ENCODE measurements around the gene DMWD.
A peak's percentile ranks its signal among the peaks of the same experiment; 100 is the strongest.
"Not testable (repeated sequence)": the region's sequence is repeated elsewhere in the genome, so short reads cannot be mapped to it uniquely, and the experiment has no call there.

Gene DMWD

DNA sequence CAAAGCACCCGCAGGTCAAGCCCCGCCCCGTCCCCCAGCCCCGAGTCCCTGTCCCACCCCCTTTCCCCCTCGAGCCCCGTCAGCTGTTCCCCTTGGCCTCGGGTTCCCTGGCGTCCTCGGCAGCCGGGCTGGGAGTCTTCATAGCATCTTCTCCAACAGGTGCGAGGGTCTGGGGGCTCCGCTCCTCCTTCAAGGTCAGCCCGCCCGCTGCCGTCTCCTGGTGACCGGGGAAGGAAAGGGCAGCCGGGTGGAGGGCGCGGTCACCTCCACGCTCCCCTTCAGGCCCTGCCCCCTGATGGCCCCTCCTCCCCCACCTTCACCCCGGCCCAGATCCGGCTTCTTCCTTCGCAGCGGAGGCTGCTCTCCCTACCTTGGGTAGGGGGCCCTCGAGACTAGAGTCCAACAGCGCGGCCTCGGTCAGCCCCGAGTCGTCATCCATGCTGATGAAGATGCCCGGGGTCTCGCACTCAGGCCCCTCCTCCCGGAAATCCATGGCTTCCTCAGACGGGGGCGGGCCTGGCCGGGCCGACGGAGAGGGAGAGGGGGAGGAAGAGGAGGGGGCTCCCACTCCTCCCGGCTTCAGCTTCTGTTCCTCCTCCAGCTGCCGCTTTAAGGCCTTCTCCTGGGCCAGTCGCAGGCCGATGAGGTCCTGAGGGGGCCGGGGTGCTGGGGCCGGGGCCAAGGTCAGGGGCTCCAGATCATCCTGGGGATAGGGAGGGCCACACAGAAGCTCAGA, 23.0 kb upstream of the DMWD start:
- DNase-seq = peak in 1 of 2 donors; percentile 13

GRCh38 chr19:45814851-45815480, 22.3 kb upstream of the DMWD start, which contains the start of gene RSPH6A:
RSPH6A (minus strand) TSS chr19:45815308; CDS start chr19:45815176, 132 bp downstream.
- no peak for DNase-seq

- DNase-seq = no peak
Observed at GRCh38 chr19:45814166-45814780, 21.6 kb upstream of the DMWD start.

- no peak for DNase-seq
Observed at GRCh38 chr19:45812297-45812696, 19.7 kb upstream of the DMWD start.

DNA sequence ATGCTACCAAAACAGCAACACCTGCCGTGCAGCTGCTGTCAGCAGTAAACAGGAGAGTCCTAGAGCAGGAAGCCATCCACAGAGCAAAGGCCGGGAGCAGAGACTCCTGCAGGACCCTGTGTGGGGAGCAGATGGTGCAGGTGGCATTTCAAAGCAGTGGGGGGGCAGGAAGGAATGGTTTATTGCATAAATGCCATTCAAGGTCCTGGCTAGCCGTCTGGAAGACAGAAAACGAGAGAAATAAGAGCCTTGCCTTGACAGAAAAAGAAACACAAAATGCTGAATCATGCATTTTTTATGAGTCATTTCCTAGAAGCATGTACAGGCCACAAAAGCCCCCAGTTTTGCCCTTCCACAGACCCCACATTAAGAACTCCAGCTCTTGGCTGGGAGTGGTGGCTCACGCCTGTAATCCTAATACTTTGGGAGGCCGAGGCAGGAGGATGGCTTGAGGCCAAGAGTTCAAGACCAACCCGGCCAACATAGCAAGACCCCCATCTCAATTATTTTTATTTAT, 17.1 kb upstream of the DMWD start:
- peak in 1 of 2 donors; percentile 75 for DNase-seq

DNA sequence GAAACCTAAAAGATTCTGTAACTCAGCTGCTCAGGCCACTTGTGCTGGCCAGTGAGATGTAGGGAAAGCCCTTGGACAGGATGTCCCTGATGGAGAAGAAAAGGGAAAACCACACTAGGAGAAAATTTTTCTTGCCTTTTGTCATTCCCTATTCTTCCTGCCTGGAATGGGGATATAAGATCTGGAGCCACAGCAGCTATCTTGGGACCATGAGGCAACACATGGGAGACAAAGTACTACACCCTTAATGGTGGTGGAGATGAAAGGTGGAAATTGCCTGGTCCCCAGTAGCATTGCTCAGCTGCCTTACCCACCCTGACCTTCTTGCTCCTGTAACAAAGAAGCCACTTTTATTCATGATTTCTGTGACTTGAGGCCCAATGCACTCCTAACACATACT, 13.1 kb upstream of the DMWD start:
- DNase-seq = no peak

- no peak for DNase-seq
Observed at GRCh38 chr19:45804959-45805230, 12.2 kb upstream of the DMWD start.

DNA sequence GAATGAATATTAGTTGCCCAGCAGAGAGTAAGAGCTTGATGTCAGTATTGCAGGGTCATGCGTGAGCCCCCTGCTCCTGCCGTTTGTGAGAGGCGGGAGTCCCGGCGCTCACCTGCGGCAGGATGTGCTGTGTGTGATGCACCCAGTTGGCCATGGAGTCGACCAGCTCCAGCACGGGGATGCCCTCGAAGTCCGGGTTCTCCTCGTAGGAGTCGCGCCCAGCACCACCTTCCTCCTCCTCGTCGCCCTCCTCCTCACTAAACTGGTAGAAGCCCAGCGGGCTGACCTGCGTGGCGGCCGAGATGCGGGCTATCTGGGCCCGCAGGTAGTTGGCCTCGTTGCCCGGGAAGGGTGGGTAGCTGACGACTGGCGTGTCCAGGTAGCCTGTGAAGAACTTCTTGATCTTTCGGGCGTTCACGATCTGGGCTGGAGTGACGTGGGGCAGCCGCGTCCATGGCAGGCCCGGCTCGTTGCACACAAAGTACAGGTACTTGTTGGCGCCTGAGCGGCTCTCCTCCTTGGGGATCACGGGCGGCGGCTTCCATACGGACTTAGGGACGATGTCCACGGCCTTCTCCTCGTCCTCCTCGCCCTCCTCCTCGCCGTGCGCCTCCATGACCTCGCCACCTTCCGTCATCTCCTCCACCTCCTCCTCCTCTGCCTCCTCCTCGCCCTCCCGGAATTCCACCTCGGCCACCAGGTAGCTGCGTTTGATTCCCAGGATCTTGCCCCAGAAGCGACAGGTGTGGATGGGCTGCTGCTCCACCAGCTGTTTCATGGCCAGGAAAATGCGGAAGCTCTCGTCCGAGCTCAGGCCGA, 11.7 kb upstream of the DMWD start:
- DNase-seq = no peak

- no peak for DNase-seq
Observed at GRCh38 chr19:45801603-45802175, 9.0 kb upstream of the DMWD start.

- no peak for DNase-seq
Observed at GRCh38 chr19:45800070-45800553, 7.5 kb upstream of the DMWD start.

- not testable (repeated sequence) for DNase-seq
Observed at GRCh38 chr19:45799541-45799940, 6.9 kb upstream of the DMWD start.

DNA sequence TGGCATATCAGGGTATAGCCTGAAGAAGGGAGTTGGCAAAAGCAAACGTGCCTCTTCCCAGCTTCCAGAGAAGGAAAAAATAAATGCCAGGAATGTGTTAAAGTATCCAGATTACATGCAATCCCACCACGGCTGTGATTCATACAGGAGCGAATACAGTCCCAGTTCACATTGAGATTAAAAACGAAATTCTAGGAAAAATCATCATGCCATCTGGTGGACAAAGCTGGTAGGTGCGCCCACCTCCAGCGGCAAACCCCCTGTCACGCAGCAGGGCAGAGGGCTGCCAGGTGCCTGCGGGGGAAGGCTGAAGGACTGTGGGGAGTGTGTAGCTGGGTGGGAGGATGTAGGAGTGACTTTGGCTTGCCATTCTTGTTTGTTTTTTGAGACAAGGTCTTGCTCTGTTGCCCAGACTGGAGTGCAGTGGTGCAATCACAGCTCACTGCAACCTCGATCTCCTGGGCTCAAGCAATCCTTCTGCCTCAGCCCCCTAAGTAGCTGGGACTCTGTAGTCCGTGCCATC, 6.4 kb upstream of the DMWD start:
- DNase-seq = peak; percentile 20 to 54

- DNase-seq = no peak
Observed at GRCh38 chr19:45794627-45795026, 2.0 kb upstream of the DMWD start.

DNA sequence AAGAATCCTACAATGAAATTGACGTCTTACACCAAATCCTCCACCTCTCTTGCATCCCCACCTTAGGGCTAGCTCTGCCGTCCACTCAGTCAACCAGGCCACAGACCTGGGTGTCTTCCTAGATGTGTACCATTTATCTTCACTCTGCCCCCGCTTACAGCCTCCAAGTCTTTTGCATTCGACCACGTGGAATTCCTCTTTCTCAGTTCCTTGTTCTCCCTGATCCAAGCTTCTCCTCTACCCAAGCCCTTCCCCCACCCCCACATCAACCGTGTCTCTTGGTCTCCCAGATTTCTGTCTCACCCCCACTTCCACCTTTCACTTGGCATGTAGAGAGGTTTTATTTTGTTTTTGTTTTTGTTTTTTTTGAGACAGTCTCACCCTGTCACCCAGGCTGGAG, 1.2 kb upstream of the DMWD start:
- no peak for DNase-seq

DNA sequence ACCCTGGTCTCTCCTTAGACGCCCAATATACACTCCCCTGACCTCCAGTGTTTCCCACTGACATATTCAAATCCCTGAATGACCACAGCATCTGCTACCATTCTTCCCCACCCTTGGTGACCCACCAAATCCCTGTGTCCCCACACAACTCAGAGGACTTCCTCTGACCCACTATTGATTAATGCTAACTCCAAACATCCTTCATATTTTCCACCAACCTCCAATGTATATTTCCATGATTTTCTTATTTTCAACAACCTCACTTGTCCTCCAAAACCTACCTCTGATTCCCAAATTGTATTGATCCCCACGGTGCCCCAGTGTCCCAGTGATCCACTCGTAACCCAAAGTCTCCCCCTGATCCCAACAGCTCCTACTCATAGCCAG, 526 bp upstream of the DMWD start:
- DNase-seq = no peak

- DNase-seq = no peak
Observed at GRCh38 chr19:45791744-45792469, 738 bp downstream of the DMWD start.

GRCh38 chr19:45790942-45791341, 1.7 kb downstream of the DMWD start:
- DNase-seq = peak; percentile 40 to 79

DNA sequence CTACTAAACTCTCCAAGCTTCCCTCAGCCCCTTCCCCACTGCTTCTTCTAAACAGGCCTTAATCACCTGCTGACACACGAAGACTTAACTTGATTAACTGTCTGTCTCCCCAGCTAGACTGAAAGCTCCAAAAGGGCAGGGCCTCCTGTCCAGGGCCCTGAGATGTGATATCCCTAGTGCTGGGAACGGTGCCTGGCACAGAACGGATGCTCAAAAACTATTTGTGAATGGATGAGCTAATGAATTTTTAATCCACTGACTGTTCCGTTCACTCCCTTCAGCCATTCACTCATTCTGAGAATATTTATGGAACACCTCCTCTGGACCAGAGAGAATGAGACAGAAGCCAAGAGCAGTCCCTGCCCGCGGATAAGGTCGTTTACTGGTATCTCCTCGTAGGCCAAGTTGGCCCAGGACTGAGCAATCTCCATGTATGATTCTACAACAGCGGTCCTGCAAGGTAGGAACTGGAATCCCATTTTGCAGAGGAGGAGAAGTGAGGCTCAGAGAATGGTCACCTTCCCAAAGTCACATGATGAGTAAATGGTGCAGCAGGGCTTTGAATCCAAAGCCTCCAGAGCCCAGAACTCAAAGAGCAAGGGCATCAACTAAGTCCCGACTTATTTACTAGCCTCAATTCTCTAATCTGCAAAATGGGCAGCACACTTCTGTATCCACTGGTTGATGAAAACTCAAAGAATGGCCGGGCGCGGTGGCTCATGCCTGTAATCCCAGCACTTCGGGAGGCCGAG, 3.4 kb downstream of the DMWD start:
- no peak for DNase-seq

GRCh38 chr19:45786533-45786894, 6.1 kb downstream of the DMWD start:
- no peak for DNase-seq

DNA sequence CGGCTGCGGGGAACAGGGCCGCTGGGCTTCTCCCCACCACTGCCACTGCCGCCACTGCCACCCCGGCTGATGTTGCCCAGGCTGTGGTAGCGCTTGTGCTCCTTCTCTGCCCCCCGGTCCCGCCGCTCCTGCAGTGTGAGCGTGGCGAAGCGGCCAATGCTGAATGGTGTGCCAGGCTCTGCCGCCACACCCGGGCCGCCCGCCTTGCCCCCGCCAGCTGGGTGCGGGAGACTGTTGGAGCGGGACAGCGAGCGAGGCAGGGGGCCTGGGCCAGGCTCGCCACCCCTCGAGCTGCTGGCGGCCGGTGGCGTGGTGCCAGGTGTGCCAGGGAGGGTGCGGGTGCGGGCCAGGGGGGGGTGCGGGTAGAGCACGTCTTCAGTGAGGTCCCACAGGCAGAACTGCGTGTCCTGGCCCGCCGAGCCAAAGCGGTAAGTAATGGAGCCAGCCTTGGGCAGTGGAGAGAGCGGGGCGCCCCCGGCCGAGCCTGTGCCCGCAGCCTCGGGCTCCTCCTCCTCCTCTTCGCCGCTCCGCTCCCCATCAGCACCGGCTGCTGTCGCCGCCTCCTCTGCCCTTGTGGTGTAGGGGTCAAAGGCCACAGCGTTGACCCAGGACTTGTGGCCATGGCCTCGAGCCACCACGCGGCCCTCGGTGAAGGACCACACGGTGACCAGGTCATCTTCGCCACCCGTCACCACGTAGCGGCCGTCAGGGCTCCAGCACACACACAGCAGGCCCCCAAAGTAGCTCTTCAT, 6.7 kb downstream of the DMWD start:
- DNase-seq = no peak
